Neural crest cell (in vitro differentiated cells): ENCODE results near the gene TRAF3IP3. TPM values are rescaled to one million over a fixed set of nuclear protein-coding genes. Genes with fewer than 3 reads are reported as not detected.

Experiments
- DNase-seq: peaks from one replicate; pipeline ENCODE4 v3.0.0; 2021; ENCODE audit warnings: low read depth, mixed read lengths, low spot score
- H3K27ac Mint-ChIP-seq: one replicate; pipeline ENCODE4 v1.8.0; 2021; ENCODE audit warnings: mild to moderate bottlenecking, mixed read lengths; ENCODE audit not compliant: unreplicated experiment
- H3K27me3 Mint-ChIP-seq: 2 replicates; pipeline ENCODE4 v1.8.0; 2021; ENCODE audit warnings: low read depth, mild to moderate bottlenecking, mixed read lengths
- H3K36me3 Mint-ChIP-seq: 2 replicates; pipeline ENCODE4 v1.8.0; 2021; ENCODE audit warnings: low read depth, mild to moderate bottlenecking, mixed read lengths
- H3K4me1 Mint-ChIP-seq: 2 replicates; pipeline ENCODE4 v1.8.0; 2021; ENCODE audit warnings: mixed read lengths
- H3K4me3 Mint-ChIP-seq: one replicate; pipeline ENCODE4 v1.8.0; 2021; ENCODE audit warnings: mild to moderate bottlenecking, mixed read lengths
- H3K9me3 Mint-ChIP-seq: 2 replicates; pipeline ENCODE4 v1.8.0; 2021; ENCODE audit warnings: mixed read lengths
- CTCF ChIP-seq: fragments of 200-600 bp; sonication (generic); conservative IDR thresholded peaks from 2 replicates; pipeline ENCODE4 v1.5.0; 2021; ENCODE audit warnings: antibody characterized with exemption, mild to moderate bottlenecking
- total RNA-seq: library from RNA; stranded (reverse); gene quantifications from 2 replicates; pipeline ENCODE4 v1.2.1, GENCODE V29; 2021

Gene TRAF3IP3
- total RNA-seq, 1 donor from 2014 or later = not detected

GRCh38 chr1:209737118-209737505 lies 18.7 kb upstream of the TRAF3IP3 start:
- H3K27ac Mint-ChIP-seq = no peak overlapping the region
- H3K9me3 Mint-ChIP-seq = peaks cover 3% of the 10 kb centered on the region
- H3K4me1 Mint-ChIP-seq = no peaks in the 10 kb centered on the region
- peaks cover 45% of the 10 kb centered on the region for H3K27me3 Mint-ChIP-seq
- no peak for TF ChIP-seq CTCF
- no peaks in the 10 kb centered on the region for H3K36me3 Mint-ChIP-seq
- H3K4me3 Mint-ChIP-seq = no peak overlapping the region
- DNase-seq = no peak

- Mint-ChIP-seq H3K27ac (no peak overlapping the region), H3K4me3 (no peak overlapping the region), H3K36me3 (no peaks in the 10 kb centered on the region), H3K27me3 (peaks cover 49% of the 10 kb centered on the region), H3K4me1 (no peaks in the 10 kb centered on the region), H3K9me3 (peaks cover 3% of the 10 kb centered on the region)
- no peak for DNase-seq
- no peak for TF ChIP-seq CTCF
Measured at GRCh38 chr1:209738270-209738669, 17.6 kb upstream of the TRAF3IP3 start.

GRCh38 chr1:209741193-209741592 lies 14.7 kb upstream of the TRAF3IP3 start:
- no peak for DNase-seq
- no peak for TF ChIP-seq CTCF
- Mint-ChIP-seq H3K27me3 (peaks cover 38% of the 10 kb centered on the region), H3K36me3 (no peaks in the 10 kb centered on the region), H3K4me1 (no peaks in the 10 kb centered on the region), H3K9me3 (peaks cover 3% of the 10 kb centered on the region), H3K4me3 (no peak overlapping the region), H3K27ac (no peak overlapping the region)

- Mint-ChIP-seq H3K27me3 (peaks cover 36% of the 10 kb centered on the region), H3K9me3 (peaks cover 3% of the 10 kb centered on the region), H3K4me1 (no peaks in the 10 kb centered on the region), H3K4me3 (no peak overlapping the region), H3K36me3 (no peaks in the 10 kb centered on the region), H3K27ac (no peak overlapping the region)
- no peak for TF ChIP-seq CTCF
- no peak for DNase-seq
Measured at GRCh38 chr1:209741889-209742288, 14.0 kb upstream of the TRAF3IP3 start.

GRCh38 chr1:209742409-209743144 lies 13.3 kb upstream of the TRAF3IP3 start:
- no peak for TF ChIP-seq CTCF
- Mint-ChIP-seq H3K36me3 (no peaks in the 10 kb centered on the region), H3K27ac (no peak overlapping the region), H3K4me1 (peaks cover under 1% of the 10 kb centered on the region), H3K9me3 (peaks cover 3% of the 10 kb centered on the region), H3K27me3 (peaks cover 32% of the 10 kb centered on the region), H3K4me3 (no peak overlapping the region)
- no peak for DNase-seq
